ENCODE data around the gene DPH6.
"Not testable (repeated sequence)": the region's sequence is repeated elsewhere in the genome, so short reads cannot be mapped to it uniquely, and the experiment has no call there.

The DPH6 gene

DNA sequence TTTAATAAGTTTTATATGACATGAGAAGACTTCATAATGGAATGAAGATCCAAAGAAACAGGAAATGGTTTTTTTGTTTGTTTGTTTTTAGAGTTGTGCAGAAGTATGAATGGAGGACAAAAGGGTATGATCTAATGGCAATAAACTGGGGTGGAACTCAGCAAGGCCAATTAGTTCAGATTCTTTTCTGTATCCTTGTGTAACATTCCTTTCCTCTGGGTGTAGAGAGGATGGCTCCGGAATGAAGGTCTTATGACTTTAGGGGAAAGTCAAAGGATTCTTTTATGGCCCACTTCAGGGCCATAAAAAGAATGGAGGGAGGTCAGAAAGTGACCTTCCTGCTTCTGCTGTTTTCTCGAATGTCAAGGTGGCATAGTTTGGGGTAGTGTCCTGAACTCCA, 152.6 kb downstream of the DPH6 start:
- H3K36me3 Mint-ChIP-seq = peaks cover 16% of the 10 kb centered on the region
- no peaks in the 10 kb centered on the region for H3K9me3 Mint-ChIP-seq (ENCODE audit: low read depth)
- H3K27ac Mint-ChIP-seq = no peak overlapping the region
- no peak overlapping the region for H3K4me3 Mint-ChIP-seq
- H3K4me1 Mint-ChIP-seq (ENCODE audit: low read depth) = no peaks in the 10 kb centered on the region
- no peaks in the 10 kb centered on the region for H3K27me3 Mint-ChIP-seq

DNA sequence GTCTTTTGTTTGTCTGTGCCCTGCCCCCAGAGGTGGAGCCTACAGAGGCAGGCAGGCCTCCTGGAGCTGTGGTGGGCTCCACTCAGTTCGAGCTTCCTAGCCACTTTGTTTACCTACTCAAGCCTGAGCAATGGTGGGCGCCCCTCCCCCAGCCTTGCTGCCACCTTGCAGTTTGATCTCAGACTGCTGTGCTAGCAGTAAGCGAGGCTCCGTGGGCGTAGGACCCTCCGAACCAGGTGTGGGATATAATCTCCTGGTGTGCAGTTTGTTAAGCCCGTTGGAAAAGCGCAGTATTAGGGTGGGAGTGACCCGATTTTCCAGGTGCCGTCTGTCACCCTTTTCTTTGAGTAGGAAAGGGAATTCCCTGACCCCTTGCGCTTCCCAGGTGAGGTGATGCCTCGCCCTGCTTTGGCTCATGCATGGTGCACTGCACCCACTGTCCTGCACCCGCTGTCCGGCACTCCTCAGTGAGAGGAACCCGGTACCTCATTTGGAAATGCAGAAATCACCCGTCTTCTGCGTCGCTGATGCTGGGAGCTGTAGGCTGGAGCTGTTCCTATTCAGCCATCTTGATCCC, 154.5 kb downstream of the DPH6 start:
- not testable (repeated sequence) for H3K9me3 Mint-ChIP-seq (ENCODE audit: low read depth); H3K4me1 Mint-ChIP-seq (ENCODE audit: low read depth); H3K27ac Mint-ChIP-seq; H3K4me3 Mint-ChIP-seq; H3K27me3 Mint-ChIP-seq; H3K36me3 Mint-ChIP-seq

DNA sequence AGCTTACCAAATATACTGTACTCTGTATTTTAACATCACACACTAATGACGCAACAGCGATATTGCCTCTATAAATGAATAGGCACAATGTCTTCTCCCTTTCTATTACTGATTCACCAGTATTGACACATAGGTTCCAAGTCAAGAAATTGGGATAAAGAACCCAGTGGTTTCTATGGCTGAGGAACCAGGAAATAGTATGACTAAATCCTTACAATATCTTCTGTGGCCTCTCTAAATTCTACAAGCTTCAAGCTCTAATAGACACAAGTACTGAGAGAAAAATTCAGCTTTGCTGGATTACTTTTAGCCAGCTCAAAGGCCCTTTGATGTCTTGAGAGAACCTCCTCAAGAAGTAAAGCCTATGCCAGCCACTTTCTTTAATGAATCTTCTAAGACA, 162.5 kb downstream of the DPH6 start:
- H3K4me3 Mint-ChIP-seq = no peak overlapping the region
- H3K4me1 Mint-ChIP-seq (ENCODE audit: low read depth) = no peaks in the 10 kb centered on the region
- H3K27ac Mint-ChIP-seq = no peak overlapping the region
- H3K27me3 Mint-ChIP-seq = no peaks in the 10 kb centered on the region
- H3K9me3 Mint-ChIP-seq (ENCODE audit: low read depth) = no peaks in the 10 kb centered on the region
- peaks cover 23% of the 10 kb centered on the region for H3K36me3 Mint-ChIP-seq

DNA sequence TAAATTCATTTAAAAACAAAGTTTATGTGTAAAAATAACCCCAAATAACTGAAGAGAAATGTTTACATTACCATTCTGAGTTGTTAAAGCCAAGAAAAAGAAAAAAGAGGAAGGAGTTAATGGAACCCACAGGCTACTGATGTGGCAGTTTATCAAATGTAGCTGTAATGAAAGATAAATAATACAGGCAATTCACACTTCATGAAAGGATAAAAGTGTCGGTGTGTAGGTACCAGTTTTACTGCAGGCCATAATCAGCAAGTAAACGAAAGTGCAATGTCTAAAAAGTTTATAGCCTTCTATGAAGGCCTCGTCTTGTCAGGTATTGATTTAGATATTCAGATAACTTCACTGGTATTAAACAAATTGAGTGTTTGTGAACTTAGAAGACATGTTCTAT, 164.6 kb downstream of the DPH6 start:
- Mint-ChIP-seq H3K27me3 (no peaks in the 10 kb centered on the region), H3K9me3 (ENCODE audit: low read depth) (no peaks in the 10 kb centered on the region), H3K27ac (no peak overlapping the region), H3K4me1 (ENCODE audit: low read depth) (no peaks in the 10 kb centered on the region), H3K36me3 (peaks cover 32% of the 10 kb centered on the region), H3K4me3 (no peak overlapping the region)

DNA sequence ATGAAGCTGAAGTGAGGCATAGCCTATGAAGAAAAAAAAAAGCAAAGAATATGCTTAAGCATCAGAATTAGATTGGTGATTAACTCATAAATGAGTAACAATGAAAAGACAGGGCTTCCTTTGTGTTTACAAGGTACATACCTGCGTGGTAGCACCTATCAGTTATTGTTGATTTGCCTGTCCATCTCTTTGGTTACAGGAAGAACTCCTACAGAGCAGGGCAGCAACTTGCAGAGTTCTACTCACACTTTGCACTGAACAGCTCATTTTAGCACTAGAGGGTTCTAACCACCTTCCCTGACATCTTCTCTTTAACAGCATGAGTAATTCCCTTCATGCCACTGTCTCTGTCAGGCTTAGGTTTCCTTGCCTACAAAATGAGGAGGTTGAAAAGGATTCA, 166.0 kb downstream of the DPH6 start:
- H3K9me3 Mint-ChIP-seq (ENCODE audit: low read depth) = no peaks in the 10 kb centered on the region
- H3K27ac Mint-ChIP-seq = no peak overlapping the region
- no peaks in the 10 kb centered on the region for H3K27me3 Mint-ChIP-seq
- no peaks in the 10 kb centered on the region for H3K4me1 Mint-ChIP-seq (ENCODE audit: low read depth)
- H3K4me3 Mint-ChIP-seq = no peak overlapping the region
- peaks cover 33% of the 10 kb centered on the region for H3K36me3 Mint-ChIP-seq

DNA sequence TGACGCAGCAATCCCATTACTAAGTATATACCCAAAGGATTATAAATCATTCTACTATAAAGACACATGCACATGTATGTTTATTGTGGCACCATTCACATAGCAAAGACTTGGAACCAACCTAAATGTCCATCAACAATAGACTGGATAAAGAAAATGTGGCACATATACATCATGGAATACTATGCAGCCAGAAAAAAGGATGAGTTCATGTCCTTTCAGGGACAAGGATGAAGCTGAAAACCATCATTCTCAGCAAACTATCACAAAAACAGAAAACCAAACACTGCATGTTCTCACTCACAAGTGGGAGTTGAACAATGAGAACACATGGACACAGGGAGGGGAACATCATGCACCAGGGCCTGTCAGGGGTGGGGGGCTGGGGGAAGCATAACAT, 167.5 kb downstream of the DPH6 start:
- not testable (repeated sequence) for H3K27ac Mint-ChIP-seq; H3K27me3 Mint-ChIP-seq; H3K4me3 Mint-ChIP-seq; H3K9me3 Mint-ChIP-seq (ENCODE audit: low read depth); H3K4me1 Mint-ChIP-seq (ENCODE audit: low read depth)
- H3K36me3 Mint-ChIP-seq = peaks cover 40% of the 10 kb centered on the region

DNA sequence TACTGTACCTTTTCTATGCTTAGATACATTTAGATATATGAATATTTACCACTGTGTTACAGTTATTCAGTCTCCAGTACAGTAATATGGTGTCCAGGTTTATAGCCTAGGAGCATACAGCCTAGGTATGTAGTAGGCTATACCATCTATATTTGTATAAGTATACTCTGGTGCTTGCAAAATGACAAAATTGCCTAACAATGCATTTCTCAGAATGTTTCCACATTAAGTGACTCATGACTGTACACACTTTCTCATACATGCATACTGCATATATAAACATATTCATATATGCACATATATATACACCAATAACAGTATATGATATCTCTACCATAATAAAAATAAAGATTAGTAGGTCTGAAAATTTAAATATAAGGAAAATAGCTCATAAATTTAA, 169.3 kb downstream of the DPH6 start:
- H3K27me3 Mint-ChIP-seq = no peaks in the 10 kb centered on the region
- H3K4me1 Mint-ChIP-seq (ENCODE audit: low read depth) = no peaks in the 10 kb centered on the region
- no peak overlapping the region for H3K4me3 Mint-ChIP-seq
- H3K36me3 Mint-ChIP-seq = peaks cover 48% of the 10 kb centered on the region
- no peak overlapping the region for H3K27ac Mint-ChIP-seq
- no peaks in the 10 kb centered on the region for H3K9me3 Mint-ChIP-seq (ENCODE audit: low read depth)

DNA sequence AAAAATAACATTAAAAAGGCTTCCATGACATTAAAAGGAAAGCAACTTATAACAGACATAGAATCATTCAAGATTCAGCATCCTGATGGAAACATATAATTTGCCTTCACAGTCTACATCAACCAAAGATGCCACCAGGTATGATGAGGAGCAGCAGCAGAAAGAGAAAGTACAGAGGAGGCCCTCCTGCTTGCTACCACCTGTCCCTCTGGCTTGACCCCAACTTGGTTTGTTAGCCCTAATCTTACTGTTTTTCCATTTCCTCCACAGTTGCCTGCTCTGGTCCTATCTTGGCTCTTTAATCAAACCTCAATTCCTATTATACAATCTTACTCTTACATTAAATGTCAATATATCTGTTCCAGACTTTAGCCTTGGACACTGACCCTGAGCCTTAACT, 171.3 kb downstream of the DPH6 start:
- Mint-ChIP-seq H3K9me3 (ENCODE audit: low read depth) (no peaks in the 10 kb centered on the region), H3K4me3 (no peak overlapping the region), H3K27me3 (no peaks in the 10 kb centered on the region), H3K27ac (no peak overlapping the region), H3K4me1 (ENCODE audit: low read depth) (no peaks in the 10 kb centered on the region), H3K36me3 (peaks cover 54% of the 10 kb centered on the region)

DNA sequence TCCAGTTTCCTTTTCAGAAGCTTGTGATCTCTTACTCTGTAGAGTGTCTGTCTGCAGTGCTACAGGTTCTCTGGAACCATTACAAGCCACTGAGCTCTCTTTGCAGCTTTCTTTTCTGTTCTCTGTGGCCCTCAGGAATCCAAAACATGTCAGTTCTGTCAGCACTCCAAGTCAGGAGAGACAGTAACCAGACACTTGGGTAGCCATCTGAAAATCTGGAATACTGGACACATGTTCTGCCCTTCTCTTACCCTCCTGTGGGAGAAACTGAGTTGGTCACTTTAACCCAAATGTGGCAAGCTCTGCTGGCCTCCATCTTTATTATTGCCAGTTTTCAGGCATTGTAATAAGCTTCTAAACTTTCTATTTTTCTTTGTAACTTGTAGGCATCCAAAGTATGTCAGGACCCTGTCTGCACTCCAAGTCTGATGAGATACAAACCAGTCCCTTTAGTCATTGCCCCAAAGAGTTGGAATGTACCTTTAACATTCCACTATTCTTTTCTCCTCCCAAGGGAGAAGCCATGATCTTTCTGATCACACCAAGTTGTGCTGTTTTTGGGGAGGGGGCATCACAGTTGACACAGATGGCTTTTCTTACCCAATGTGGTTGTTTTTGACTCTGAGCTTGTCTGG, 183.7 kb downstream of the DPH6 start:
- Mint-ChIP-seq H3K9me3 (ENCODE audit: low read depth) (peaks cover 33% of the 10 kb centered on the region), H3K36me3 (peaks cover 28% of the 10 kb centered on the region), H3K4me3 (no peak overlapping the region), H3K4me1 (ENCODE audit: low read depth) (no peaks in the 10 kb centered on the region), H3K27me3 (no peaks in the 10 kb centered on the region), H3K27ac (no peak overlapping the region)

DNA sequence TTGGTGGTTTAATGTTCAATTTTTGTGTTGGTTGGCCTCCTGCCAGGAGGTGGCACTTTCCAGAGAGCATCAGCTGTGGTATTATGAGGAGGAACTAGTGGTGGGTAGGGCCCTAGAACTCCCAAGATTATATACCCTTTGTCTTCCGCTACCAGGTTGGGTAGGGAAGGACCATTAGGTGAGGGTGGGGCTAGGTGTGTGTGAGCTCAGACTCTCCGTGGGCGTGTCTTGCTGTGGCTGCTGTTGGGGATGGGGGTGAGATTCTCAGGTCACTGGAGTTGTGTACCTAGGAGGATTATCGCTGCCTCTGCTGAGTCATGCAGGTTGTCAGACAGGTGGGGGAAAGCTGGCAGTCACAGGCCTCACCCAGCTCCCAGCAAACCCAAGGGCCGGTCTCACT, 187.1 kb downstream of the DPH6 start:
- no peak overlapping the region for H3K4me3 Mint-ChIP-seq
- H3K9me3 Mint-ChIP-seq (ENCODE audit: low read depth) = peaks cover 34% of the 10 kb centered on the region
- H3K4me1 Mint-ChIP-seq (ENCODE audit: low read depth) = no peaks in the 10 kb centered on the region
- H3K27ac Mint-ChIP-seq = no peak overlapping the region
- H3K27me3 Mint-ChIP-seq = no peaks in the 10 kb centered on the region
- peaks cover 16% of the 10 kb centered on the region for H3K36me3 Mint-ChIP-seq

DNA sequence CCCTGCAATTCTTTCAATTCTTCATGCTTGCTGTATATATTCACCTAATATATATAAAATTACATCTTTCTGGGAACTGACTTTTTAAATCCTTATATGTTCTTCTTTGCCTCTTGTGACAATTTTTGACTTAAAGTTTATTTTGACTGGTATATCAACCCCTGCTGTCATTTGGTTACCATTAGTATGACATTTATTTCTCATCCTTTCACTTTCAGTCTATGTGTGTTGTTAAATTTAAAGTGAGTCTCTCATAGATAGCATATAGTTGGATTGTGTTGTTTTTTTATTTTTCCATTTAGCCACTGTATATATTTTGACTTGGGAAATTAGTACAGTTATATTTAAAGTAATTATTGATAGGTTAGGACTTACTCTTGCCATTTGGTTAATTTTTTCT, 194.9 kb downstream of the DPH6 start:
- Mint-ChIP-seq H3K4me3 (no peak overlapping the region), H3K27ac (no peak overlapping the region), H3K4me1 (ENCODE audit: low read depth) (no peaks in the 10 kb centered on the region), H3K36me3 (peaks cover 3% of the 10 kb centered on the region), H3K9me3 (ENCODE audit: low read depth) (peaks cover 29% of the 10 kb centered on the region), H3K27me3 (no peaks in the 10 kb centered on the region)

DNA sequence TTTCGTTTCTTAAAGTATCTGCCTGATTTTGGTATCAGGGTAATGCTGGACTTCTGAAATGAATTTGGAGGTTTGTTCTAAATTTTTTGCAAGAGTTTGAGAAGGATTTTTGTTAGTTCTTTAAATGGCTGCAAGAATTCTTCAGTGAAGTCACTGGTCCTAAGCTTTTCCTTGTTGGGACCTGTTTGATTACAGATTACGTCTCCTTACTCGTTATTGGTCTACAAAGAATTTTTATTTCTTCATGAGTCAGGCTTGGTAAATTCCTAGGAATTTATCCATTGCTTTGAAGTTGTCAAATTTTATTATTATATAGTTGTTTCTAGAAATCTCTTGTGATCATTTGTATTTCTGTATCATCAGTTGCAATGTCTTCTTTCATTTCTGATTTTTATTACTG, 196.0 kb downstream of the DPH6 start:
- H3K36me3 Mint-ChIP-seq = peaks cover under 1% of the 10 kb centered on the region
- no peaks in the 10 kb centered on the region for H3K27me3 Mint-ChIP-seq
- H3K27ac Mint-ChIP-seq = no peak overlapping the region
- H3K9me3 Mint-ChIP-seq (ENCODE audit: low read depth) = peaks cover 30% of the 10 kb centered on the region
- H3K4me1 Mint-ChIP-seq (ENCODE audit: low read depth) = no peaks in the 10 kb centered on the region
- no peak overlapping the region for H3K4me3 Mint-ChIP-seq

DNA sequence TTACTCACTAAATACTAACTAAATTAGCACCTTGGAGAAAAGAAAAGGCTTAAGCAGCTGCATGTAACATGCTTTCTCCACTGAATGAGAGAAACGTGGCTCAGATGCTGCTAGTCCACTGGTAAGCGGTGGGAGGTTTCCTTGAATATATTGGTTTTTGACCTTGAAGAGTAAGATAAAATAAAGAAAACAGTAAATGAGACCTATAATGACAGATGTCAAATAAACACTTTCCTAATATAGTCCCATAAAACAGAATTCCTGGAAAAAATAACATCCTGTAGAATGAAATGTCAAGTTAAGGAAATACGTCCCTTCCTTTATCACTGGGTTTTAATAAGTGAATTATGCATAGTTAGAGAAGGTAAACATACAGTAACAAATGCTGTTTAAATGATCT, 215.0 kb downstream of the DPH6 start:
- peaks cover 5% of the 10 kb centered on the region for H3K36me3 Mint-ChIP-seq
- H3K4me1 Mint-ChIP-seq (ENCODE audit: low read depth) = no peaks in the 10 kb centered on the region
- no peak overlapping the region for H3K4me3 Mint-ChIP-seq
- no peaks in the 10 kb centered on the region for H3K9me3 Mint-ChIP-seq (ENCODE audit: low read depth)
- H3K27ac Mint-ChIP-seq = no peak overlapping the region
- H3K27me3 Mint-ChIP-seq = no peaks in the 10 kb centered on the region

DNA sequence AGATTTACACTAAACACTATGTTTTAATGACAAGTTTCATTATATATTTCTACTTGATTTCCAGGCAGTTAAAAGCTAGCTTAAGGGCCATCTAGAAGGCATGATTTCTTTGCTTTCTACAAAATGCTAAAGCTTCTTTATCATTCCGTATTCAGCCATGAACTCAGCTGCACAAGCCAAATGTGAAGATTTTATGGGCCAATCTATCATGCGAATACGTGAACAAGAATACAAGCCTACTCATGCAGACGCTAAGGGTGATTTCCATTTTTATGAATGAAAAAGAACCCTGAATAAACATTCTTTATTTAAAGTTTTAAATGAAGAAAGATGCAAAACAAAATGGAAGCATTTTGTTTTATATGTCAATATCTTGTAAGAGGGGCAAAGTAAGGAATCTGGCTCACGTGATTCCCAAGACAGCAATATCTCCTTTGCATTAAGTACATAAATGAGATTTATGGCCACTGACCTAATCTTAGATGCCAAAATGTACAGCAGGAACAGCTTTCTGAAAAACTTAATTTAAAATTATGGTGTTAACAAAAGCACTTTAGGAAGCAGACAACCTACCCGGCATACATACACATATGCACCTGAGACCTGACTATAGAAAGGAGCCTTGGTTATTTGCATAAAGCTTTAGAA, 215.8 kb downstream of the DPH6 start:
- H3K27me3 Mint-ChIP-seq = no peaks in the 10 kb centered on the region
- H3K4me1 Mint-ChIP-seq (ENCODE audit: low read depth) = no peaks in the 10 kb centered on the region
- no peak overlapping the region for H3K27ac Mint-ChIP-seq
- no peak overlapping the region for H3K4me3 Mint-ChIP-seq
- peaks cover 5% of the 10 kb centered on the region for H3K36me3 Mint-ChIP-seq
- H3K9me3 Mint-ChIP-seq (ENCODE audit: low read depth) = no peaks in the 10 kb centered on the region

DNA sequence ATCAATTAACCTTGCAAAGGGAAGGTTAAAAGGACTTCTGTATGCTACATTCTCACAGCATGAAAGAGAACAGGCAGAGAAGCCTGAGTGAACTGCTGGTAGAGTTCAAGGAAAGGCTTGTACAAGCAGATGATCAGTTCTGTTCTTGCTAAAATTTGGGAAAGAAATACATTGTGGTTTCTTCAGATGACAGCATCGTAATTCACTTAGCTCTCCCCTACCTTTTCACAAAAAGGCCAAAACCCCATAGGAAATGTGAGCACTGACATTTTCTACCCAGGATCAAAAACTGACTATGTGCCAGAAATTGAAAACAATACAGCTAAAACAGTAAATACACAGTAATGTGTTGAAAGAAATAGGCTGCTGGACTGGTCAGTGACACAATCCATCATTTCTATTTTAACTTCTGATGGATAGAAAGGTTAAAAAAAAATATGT, 216.4 kb downstream of the DPH6 start:
- Mint-ChIP-seq H3K4me1 (ENCODE audit: low read depth) (no peaks in the 10 kb centered on the region), H3K4me3 (no peak overlapping the region)

DNA sequence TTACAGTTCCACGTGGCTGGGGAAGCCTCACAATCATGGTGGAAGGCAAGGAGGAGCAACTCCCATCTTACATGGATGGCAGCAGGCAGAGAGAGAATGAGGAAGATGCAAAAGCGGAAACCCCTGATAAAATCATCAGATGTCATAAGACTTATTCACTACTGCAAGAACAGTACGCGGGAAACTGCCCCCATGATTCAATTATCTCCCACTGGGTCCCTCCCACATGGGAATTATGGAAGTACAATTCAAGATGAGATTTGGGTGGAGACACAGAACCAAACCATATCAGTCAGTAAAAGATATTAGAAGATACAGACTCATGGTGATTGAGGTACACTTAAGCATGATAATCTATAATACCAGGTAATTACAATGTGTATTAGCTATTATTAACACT, 217.1 kb downstream of the DPH6 start:
- not testable (repeated sequence) for H3K27ac Mint-ChIP-seq; H3K36me3 Mint-ChIP-seq; H3K4me1 Mint-ChIP-seq (ENCODE audit: low read depth); H3K27me3 Mint-ChIP-seq; H3K9me3 Mint-ChIP-seq (ENCODE audit: low read depth); H3K4me3 Mint-ChIP-seq

More for the DNA sequence above, 216.4 kb downstream of the DPH6 start:
- H3K27me3 Mint-ChIP-seq = no peaks in the 10 kb centered on the region
- no peak overlapping the region for H3K27ac Mint-ChIP-seq
- H3K9me3 Mint-ChIP-seq (ENCODE audit: low read depth) = no peaks in the 10 kb centered on the region
- H3K36me3 Mint-ChIP-seq = peaks cover 5% of the 10 kb centered on the region

Measured in activated naive CD8-positive, alpha-beta T cell (primary cell).